ENCODE data around the gene HMGXB3.
A peak's percentile ranks its signal among the peaks of the same experiment; 100 is the strongest.

Gene HMGXB3

GRCh38 chr5:150000256-150000989 lies at the start of gene HMGXB3, which contains the start of gene TIGD6:
Gene HMGXB3, plus strand, starts transcription at chr5:150000739. Its CDS starts 4,114 bp downstream, at chr5:150004853.
Gene TIGD6, minus strand, starts transcription at chr5:150000654. Its CDS starts 4,306 bp downstream, at chr5:149996348.
- peak; percentile 77 for DNase-seq (ENCODE audit: low spot score)

- DNase-seq (ENCODE audit: low spot score), result no peak
Observed at GRCh38 chr5:149951138-149951749, 49.3 kb upstream of the HMGXB3 start.

- no peak for DNase-seq (ENCODE audit: low spot score)
Observed at GRCh38 chr5:149953436-149954121, 47.0 kb upstream of the HMGXB3 start.

GRCh38 chr5:149954798-149955197 lies 45.7 kb upstream of the HMGXB3 start:
- DNase-seq (ENCODE audit: low spot score), result no peak

GRCh38 chr5:149956685-149957084 lies 43.9 kb upstream of the HMGXB3 start:
- DNase-seq (ENCODE audit: low spot score), result no peak

GRCh38 chr5:149957855-149958254 lies 42.7 kb upstream of the HMGXB3 start:
- no peak for DNase-seq (ENCODE audit: low spot score)

GRCh38 chr5:149959406-149960236 lies 40.9 kb upstream of the HMGXB3 start:
- DNase-seq (ENCODE audit: low spot score), result peak; percentile 37

- peak; percentile 86 for DNase-seq (ENCODE audit: low spot score)
Observed at GRCh38 chr5:149960272-149961185, 40.0 kb upstream of the HMGXB3 start, which contains the start of gene SLC26A2. Gene SLC26A2, plus strand, starts transcription at chr5:149960758. Its CDS starts 16,895 bp downstream, at chr5:149977653.

- no peak for DNase-seq (ENCODE audit: low spot score)
Observed at GRCh38 chr5:149961186-149961685, 39.3 kb upstream of the HMGXB3 start.

GRCh38 chr5:149961957-149962409 lies 38.6 kb upstream of the HMGXB3 start:
- peak; percentile 41 for DNase-seq (ENCODE audit: low spot score)

GRCh38 chr5:149962601-149963300 lies 37.8 kb upstream of the HMGXB3 start:
- no peak for DNase-seq (ENCODE audit: low spot score)

GRCh38 chr5:149963729-149964128 lies 36.8 kb upstream of the HMGXB3 start:
- DNase-seq (ENCODE audit: low spot score), result no peak

GRCh38 chr5:149966946-149967345 lies 33.6 kb upstream of the HMGXB3 start:
- DNase-seq (ENCODE audit: low spot score), result no peak

GRCh38 chr5:149969181-149969930 lies 31.2 kb upstream of the HMGXB3 start:
- DNase-seq (ENCODE audit: low spot score), result no peak

- no peak for DNase-seq (ENCODE audit: low spot score)
Observed at GRCh38 chr5:149975409-149975808, 25.1 kb upstream of the HMGXB3 start.

- no peak for DNase-seq (ENCODE audit: low spot score)
Observed at GRCh38 chr5:149979896-149980295, 20.6 kb upstream of the HMGXB3 start.

- DNase-seq (ENCODE audit: low spot score), result no peak
Observed at GRCh38 chr5:149981206-149981605, 19.3 kb upstream of the HMGXB3 start.

- DNase-seq (ENCODE audit: low spot score), result no peak
Observed at GRCh38 chr5:149982505-149982904, 18.0 kb upstream of the HMGXB3 start.

GRCh38 chr5:149988126-149988525 lies 12.4 kb upstream of the HMGXB3 start:
- no peak for DNase-seq (ENCODE audit: low spot score)
